GM13976 (cell line): ENCODE data around the gene POLR3C.

Source experiments
- DNase-seq: peaks from one replicate; pipeline ENCODE4 v3.0.0; 2012; ENCODE audit warnings: low spot score
- CTCF ChIP-seq: IDR thresholded peaks from 2 replicates; pipeline ENCODE4 v1.5.1; 2012; ENCODE audit warnings: borderline replicate concordance, mild to moderate bottlenecking; ENCODE audit not compliant: insufficient read depth; ENCODE audit errors: extremely low read depth, missing control alignments, control extremely low read depth
- in situ Hi-C: fragments of 300-500 bp; cut with MboI; formaldehyde crosslinking; loops from one replicate; pipeline ENCODE4 v1.12.0; 2022; ENCODE audit warnings: low sequenced_read_pairs, mixed read lengths, inconsistent platforms; ENCODE audit not compliant: unreplicated experiment

POLR3C gene

GRCh38 chr1:145845144-145845513 is 21.1 kb downstream of the POLR3C start:
- peak; percentile 72 for DNase-seq
- in situ Hi-C loops: no loop called here
- no peak for TF ChIP-seq CTCF

GRCh38 chr1:145845514-145846161 is 21.6 kb downstream of the POLR3C start, which contains the start of gene NUDT17:
NUDT17 (plus strand) TSS chr1:145845630; CDS start chr1:145845641, 11 bp downstream.
- peak; percentile 90 for TF ChIP-seq CTCF
- in situ Hi-C loops: no loop called here
- DNase-seq: peak; percentile 89

- in situ Hi-C loops: no loop called here
- DNase-seq: peak; percentile 75
- TF ChIP-seq CTCF: peak; percentile 37
Measured at GRCh38 chr1:145846201-145846612, 22.2 kb downstream of the POLR3C start.

GRCh38 chr1:145847827-145848226 is 23.8 kb downstream of the POLR3C start:
- in situ Hi-C loops: no loop called here
- DNase-seq: no peak
- no peak for TF ChIP-seq CTCF

GRCh38 chr1:145849356-145850160 is 25.6 kb downstream of the POLR3C start:
- TF ChIP-seq CTCF: peak; percentile 1
- in situ Hi-C loops: no loop called here
- no peak for DNase-seq

GRCh38 chr1:145855426-145855948 is 31.5 kb downstream of the POLR3C start:
- in situ Hi-C loops: no loop called here
- TF ChIP-seq CTCF: no peak
- DNase-seq: no peak
